T-helper 9 cell (primary cell): ENCODE data around the gene KAZN.

Experiments used
- DNase-seq: peaks from one replicate; pipeline ENCODE4 v3.0.0-alpha.2; 2020

KAZN gene

GRCh38 chr1:14615549-14616218 is 17.2 kb downstream of the KAZN start:
- DNase-seq, result no peak

DNA sequence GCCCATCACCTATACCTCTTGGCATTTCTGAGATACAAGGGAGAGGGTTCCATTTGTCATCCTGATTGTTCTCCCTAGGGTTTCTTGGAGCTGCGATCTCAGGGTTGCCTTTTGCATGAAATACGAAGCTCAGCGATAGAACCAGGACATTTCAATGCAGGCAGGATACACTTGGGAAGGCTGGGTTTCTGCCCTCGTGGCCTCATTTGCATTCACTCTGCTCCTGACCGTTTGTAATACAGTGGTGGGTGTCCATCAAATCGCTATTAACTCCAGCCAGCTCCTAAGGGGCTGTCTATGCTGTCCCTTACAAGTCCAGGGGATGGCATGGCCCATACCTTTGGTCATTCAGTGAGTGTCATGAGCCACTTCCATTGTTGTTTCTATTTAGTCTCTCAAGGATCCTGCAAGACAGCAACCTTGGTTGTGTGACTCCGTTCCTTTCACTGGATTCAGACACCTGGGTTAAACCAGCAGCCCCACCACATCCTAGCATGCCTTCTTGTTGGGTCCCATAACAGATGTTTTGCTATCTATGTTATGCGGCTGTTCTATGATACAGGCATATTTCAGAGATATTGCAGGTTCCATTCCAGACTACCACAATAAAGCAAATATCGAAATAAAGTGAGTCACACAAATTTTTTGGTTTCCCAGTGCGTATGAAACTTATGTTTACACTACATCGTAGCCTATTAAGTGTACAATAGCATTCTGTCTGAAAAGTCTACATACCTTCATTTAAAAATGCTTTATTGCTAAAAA is 18.3 kb downstream of the KAZN start:
- DNase-seq, result no peak

GRCh38 chr1:14617791-14618190 is 19.3 kb downstream of the KAZN start:
- DNase-seq, result no peak

DNA sequence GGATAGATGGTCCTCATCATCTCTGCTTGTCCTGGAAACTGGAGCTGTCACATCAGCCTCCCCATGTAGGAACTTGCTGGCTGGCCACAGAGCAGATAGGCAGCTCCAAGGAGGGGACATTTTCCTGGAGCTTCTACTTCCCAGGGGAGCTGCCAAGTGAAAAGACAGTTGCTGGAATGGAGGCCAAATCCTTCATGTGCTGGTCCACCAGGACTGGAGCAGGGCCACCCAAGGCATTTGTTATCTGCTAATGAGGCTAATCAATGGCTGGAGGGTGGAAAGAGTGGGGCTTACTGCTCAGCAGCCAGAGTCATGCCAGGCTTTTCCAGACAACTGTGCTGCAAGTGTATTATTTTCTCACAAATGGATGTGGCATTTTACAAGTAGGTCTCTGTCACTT is 22.5 kb downstream of the KAZN start:
- no peak for DNase-seq

DNA sequence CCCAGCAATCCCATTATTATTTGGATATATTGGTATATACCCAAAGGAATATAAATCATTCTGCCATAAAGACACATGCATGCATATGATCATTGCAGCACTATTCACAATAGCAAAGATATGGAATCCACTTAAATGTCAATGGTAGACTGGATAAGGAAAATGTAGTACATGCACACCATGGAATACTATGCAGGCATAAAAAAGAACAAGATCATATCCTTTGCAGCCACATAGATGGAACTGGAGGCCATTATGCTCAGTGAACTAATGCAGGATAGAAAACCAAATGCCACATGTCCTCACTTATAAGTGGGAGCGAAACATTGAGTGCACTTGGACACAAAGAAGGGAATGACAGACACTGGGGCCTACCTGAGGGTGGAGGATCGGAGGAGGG is 24.6 kb downstream of the KAZN start:
- no peak for DNase-seq

GRCh38 chr1:14624941-14625340 is 26.5 kb downstream of the KAZN start:
- DNase-seq, result no peak

- DNase-seq, result no peak
These were observed 27.1 kb downstream of the KAZN start for GRCh38 chr1:14625572-14625971.

DNA sequence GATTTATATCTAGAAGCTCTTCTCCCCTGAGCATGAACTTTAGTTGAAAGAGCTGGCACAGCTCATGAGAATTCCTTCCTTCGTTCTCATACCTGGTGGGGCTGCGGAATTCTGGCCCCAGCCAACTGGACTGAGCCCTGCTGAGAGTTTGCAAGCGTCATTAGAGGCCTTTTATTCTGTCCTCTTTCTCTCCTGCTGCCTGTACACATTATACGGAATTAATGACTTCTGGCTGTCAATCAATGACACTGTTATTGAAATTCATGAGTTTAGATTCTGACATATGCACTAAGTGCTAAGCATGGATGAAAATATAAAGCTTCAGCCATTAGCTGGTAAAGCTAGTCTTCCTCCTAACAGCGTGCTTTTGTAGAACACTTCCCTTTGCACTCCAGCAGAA is 27.5 kb downstream of the KAZN start:
- DNase-seq, result no peak

DNA sequence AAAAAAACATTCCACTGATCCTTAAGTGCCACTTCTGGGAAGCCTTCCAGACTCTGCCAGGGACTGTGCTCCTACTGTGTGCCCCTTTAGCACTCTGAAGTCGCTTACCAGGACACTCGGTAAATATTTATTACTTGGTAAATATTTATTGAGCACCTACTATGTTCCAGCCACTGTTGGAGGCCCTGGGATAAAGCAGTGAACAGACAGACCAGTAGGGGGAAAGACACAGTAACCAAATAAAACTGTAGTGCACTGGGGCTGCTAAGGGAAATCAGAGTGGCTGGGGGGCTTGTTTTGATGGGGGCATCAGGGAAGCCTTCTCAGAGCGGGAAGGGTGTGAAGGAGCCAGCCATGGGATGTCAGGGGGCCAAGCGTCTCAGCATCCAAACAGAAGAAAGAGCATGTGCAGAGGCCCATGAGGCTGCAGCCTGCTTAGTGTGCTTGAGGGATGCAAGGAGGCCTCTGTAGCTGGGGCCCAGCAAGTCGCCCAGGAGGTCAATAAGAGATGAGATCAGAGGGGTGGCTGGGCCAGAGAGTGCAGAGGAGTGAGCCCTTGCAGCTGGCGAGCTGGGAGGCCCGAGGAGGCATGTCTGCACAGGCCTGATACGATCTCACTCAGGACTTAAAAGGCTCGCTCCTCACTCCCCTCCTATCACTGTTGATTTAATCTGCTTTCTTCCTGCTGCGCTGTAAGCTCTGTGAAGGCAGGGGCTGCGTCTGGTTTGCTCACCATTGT is 28.6 kb downstream of the KAZN start:
- no peak for DNase-seq

- DNase-seq, result no peak
These were observed 29.4 kb downstream of the KAZN start for GRCh38 chr1:14627608-14628489.

DNA sequence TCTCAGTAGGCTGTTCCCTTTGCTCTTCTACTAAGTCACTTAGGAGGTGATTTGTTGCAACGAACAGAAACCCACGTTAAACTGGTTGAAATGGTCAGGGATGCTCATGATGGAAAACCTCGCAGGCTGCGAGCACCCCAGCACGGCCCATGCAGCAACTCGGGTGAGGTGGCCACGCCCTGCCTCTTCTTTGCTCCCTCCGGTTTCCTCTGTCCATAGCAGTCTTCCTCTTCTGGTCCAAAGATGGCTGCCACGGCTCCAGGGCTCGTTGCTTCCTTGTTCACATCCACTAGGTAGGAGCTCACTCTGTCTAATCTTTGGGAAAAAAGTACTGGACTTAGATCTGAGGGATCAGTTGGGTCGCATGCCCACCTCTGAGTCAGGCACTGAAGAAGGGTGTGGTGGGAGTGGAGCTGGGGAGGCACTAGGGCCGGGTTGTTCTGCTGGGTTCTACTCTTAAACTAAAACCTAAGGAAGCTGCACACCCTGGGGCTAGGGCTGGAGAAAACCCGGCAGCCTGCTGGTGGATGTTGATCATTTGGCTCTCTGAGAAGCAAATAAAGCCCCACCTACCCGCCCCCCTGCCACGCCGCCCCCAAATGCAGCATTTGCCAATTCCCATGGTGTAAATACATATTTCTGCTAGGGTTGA is 31.0 kb downstream of the KAZN start:
- DNase-seq, result no peak

DNA sequence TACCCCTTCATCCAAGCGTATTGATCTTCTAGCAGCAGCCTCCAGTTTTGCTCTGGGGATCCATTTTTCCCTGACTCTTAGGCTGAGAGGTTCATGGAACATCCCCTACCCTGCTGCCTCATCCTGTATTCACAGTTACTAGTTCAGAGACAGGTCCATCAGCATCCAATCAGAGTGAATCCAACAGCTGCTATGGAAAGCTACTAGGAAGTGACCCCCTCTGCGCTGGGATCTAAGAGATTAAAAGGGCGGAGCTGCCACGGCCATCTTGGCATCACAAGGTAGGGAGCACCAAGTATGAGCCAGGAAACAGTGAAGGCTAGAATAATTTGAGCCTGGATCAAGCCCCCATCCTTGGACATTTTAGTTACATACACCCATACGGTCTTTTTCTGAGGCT is 32.5 kb downstream of the KAZN start:
- DNase-seq, result no peak

GRCh38 chr1:14631421-14631820 is 32.9 kb downstream of the KAZN start:
- no peak for DNase-seq

GRCh38 chr1:14634486-14634885 is 36.0 kb downstream of the KAZN start:
- DNase-seq, result no peak

GRCh38 chr1:14635421-14635820 is 36.9 kb downstream of the KAZN start:
- no peak for DNase-seq

DNA sequence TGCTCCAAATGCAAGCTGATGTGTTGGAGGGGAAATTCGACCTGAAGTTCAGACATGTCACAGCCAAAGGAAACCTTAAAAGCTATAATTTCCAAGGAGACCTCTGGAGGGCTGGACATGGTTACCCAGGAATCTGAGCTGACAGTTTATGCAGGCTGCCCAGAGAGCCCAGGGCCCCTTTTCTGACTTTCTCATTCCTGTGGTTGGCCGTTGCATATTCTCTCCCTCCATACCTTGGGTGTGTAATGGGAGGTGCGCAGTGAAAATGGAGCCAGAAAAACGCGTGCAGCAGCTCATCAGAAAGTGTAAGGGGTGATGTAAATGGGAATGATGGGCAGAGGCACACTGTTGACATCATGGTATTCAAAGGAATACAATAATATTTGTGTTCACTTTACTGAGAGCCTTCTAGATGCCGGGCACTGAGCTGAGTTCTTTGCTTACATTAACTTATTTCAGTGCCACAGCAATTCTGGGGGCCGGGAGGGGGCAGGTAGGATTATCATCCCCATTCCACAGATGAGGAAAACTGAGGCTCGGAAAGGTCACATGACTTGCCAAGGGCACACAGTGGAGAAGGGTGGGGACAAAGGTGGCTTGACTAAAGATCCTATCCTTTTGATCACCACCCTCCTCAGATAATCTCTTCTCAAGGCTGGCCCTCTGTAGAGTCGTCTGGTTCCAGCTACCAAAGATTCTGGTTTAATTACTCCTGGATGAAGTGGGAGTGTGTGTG is 38.6 kb downstream of the KAZN start:
- no peak for DNase-seq

GRCh38 chr1:14639291-14640050 is 41.0 kb downstream of the KAZN start:
- no peak for DNase-seq

GRCh38 chr1:14642712-14643111 is 44.2 kb downstream of the KAZN start:
- DNase-seq, result no peak

GRCh38 chr1:14646973-14647372 is 48.5 kb downstream of the KAZN start:
- DNase-seq, result no peak

- DNase-seq, result no peak
These were observed 49.3 kb downstream of the KAZN start for GRCh38 chr1:14647777-14648176.

DNA sequence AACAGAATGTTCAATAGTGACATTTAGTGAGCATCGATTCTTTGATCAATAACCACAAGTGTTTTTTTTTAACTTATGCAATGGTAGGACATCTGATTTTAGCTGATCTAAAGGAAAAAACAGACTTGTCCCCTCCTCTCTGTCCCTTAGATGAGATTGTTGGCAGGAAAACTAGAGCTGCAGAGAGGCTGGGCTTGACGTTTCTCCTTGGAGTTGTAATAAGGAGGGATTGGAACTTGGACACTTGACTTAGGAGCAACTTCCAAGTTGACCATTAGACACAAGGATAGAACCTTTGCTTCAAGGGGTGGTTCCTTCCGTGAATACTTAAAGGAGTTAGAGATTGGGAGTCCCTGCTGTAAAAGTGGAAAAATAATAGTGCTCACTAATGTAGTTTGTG is 49.9 kb downstream of the KAZN start:
- DNase-seq, result no peak
